A549 (cell line): ENCODE results near the gene ANKS1B. TPM values are rescaled to one million over a fixed set of nuclear protein-coding genes. Genes with fewer than 3 reads are reported as not detected.

Experiments used
- ATAC-seq, 2 experiments: fragments of 200-7000 bp in 1 of 2; fragments of >200 bp in 1 of 2; cut with Nextera tagmentation in 1 of 2; cut with Tn5 transposase in 1 of 2; 3 replicates each; pipeline versions ENCODE4 v1.8.0 to v1.9.1; 2018 to 2020; ENCODE audit warnings: mild to moderate bottlenecking in 1 of 2, moderate library complexity in 1 of 2
- CTCF ChIA-PET: fragments of 300-600 bp; sonication (Branson Sonifier 250); formaldehyde crosslinking; extraction: SDS; loops from one replicate; lab custom pipeline; 2021; ENCODE audit warnings: antibody characterized with exemption, inconsistent platforms; lab: Yijun Ruan, JAX
- POLR2A ChIA-PET: fragments of 350-600 bp; formaldehyde crosslinking; extraction: SDS; loops from one replicate; lab custom pipeline; 2021; ENCODE audit warnings: antibody characterized with exemption, inconsistent platforms; lab: Yijun Ruan, JAX
- DNase-seq, 2 experiments: peaks; one replicate each; pipeline versions ENCODE4 v3.0.0 to v3.0.0-alpha.2; 2011 to 2016; ENCODE audit warnings: low read depth in 1 of 2, low spot score in 1 of 2
- FAIRE-seq: peaks from 2 replicates; lab custom pipeline; 2011; peaks lifted over from hg19 to GRCh38; lab: Jason Lieb, UNC
- H3K27ac ChIP-seq, 2 experiments: fragments of >200 bp; sonication (Bioruptor Twin); formaldehyde crosslinking; 3 replicates each; pipeline ENCODE4 v1.5.1; 2016 to 2017
- H3K4me1 ChIP-seq: fragments of >200 bp; sonication (Bioruptor Twin); formaldehyde crosslinking; 3 replicates; pipeline ENCODE4 v1.6.1; 2016
- H3K4me2 ChIP-seq: fragments of >200 bp; sonication (Bioruptor Twin); formaldehyde crosslinking; 3 replicates; pipeline ENCODE4 v1.6.1; 2016
- H3K4me3 ChIP-seq: fragments of >200 bp; sonication (Bioruptor Twin); formaldehyde crosslinking; 3 replicates; pipeline ENCODE4 v1.5.1; 2016
- H3K9me3 ChIP-seq: fragments of >200 bp; sonication (Bioruptor Twin); formaldehyde crosslinking; 3 replicates; pipeline ENCODE4 v1.6.1; 2016
- BHLHE40 ChIP-seq: IDR thresholded peaks from 2 replicates; pipeline ENCODE4 v1.6.1; 2012; ENCODE audit warnings: low read depth, low read length, inconsistent platforms
- EP300 ChIP-seq, 2 experiments: fragments of >200 bp; sonication (Bioruptor Twin); formaldehyde crosslinking; IDR thresholded peaks; 2 replicates in 1 of 2; 3 replicates in 1 of 2; pipeline ENCODE4 v1.6.1; 2016 to 2017
- ESRRA ChIP-seq: fragments of 150-350 bp; IDR thresholded peaks from 2 replicates; pipeline ENCODE4 v1.6.1; 2014; ENCODE audit warnings: mild to moderate bottlenecking, low read length, borderline replicate concordance
- FOSB ChIP-seq: fragments of 250-450 bp; sonication (Bioruptor Pico); IDR thresholded peaks from 2 replicates; pipeline ENCODE4 v1.5.0; 2020; ENCODE audit warnings: mild to moderate bottlenecking, moderate library complexity
- FOSL2 ChIP-seq, 2 experiments: fragments of 450-650 bp in 1 of 2; fragments of >200 bp in 1 of 2; sonication (Bioruptor Twin) in 1 of 2; formaldehyde crosslinking; IDR thresholded peaks; 2 replicates each; pipeline versions ENCODE4 v1.5.0 to v1.6.1; 2016 to 2020; ENCODE audit warnings: mild to moderate bottlenecking in 1 of 2, moderate library complexity in 1 of 2
- HDAC2 ChIP-seq: fragments of 200-600 bp; sonication (generic); IDR thresholded peaks from 2 replicates; pipeline ENCODE4 v1.6.1; 2016
- HMGXB4 ChIP-seq: fragments of 250-450 bp; sonication (Bioruptor Pico); IDR thresholded peaks from 2 replicates; pipeline ENCODE4 v1.5.0; 2021; ENCODE audit warnings: mild to moderate bottlenecking, moderate library complexity, borderline replicate concordance
- HOXB13 ChIP-seq: fragments of 250-450 bp; sonication (Bioruptor Pico); IDR thresholded peaks from 2 replicates; pipeline ENCODE4 v1.5.0; 2020; ENCODE audit warnings: low read depth, mild to moderate bottlenecking, moderate library complexity
- JUN ChIP-seq, 2 experiments: fragments of >200 bp; sonication (Bioruptor Twin); formaldehyde crosslinking; IDR thresholded peaks; 2 replicates in 1 of 2; 3 replicates in 1 of 2; pipeline ENCODE4 v1.6.1; 2016 to 2017
- JUNB ChIP-seq: fragments of >200 bp; sonication (Bioruptor Twin); formaldehyde crosslinking; IDR thresholded peaks from 2 replicates; pipeline ENCODE4 v1.6.1; 2016
- MAFK ChIP-seq: fragments of 450-650 bp; IDR thresholded peaks from 2 replicates; pipeline ENCODE4 v1.6.1; 2014; ENCODE audit not compliant: partially characterized antibody
- MAZ ChIP-seq: fragments of 150-350 bp; IDR thresholded peaks from 2 replicates; pipeline ENCODE4 v1.6.1; 2014; ENCODE audit warnings: antibody characterized with exemption, low read depth, low read length, borderline replicate concordance
- MYC ChIP-seq: IDR thresholded peaks from 2 replicates; pipeline ENCODE4 v1.6.1; 2012; ENCODE audit warnings: mild to moderate bottlenecking, inconsistent platforms, low read length, improper control_type of control experiment, borderline replicate concordance
- NFE2L2 ChIP-seq: fragments of 150-350 bp; conservative IDR thresholded peaks from 2 replicates; pipeline ENCODE4 v1.6.1; 2014; ENCODE audit warnings: low read length
- RAD21 ChIP-seq, 2 experiments: fragments of >200 bp in 1 of 2; sonication (Bioruptor Twin) in 1 of 2; formaldehyde crosslinking in 1 of 2; IDR thresholded peaks in 1 of 2; conservative IDR thresholded peaks in 1 of 2; 2 replicates in 1 of 2; 3 replicates in 1 of 2; pipeline ENCODE4 v1.6.1; 2012 to 2018; ENCODE audit warnings: inconsistent platforms in 1 of 2
- RARB ChIP-seq: fragments of 250-450 bp; sonication (Bioruptor Pico); IDR thresholded peaks from 2 replicates; pipeline ENCODE4 v1.8.0; 2021; ENCODE audit warnings: mild to moderate bottlenecking, moderate library complexity
- SMC3 ChIP-seq: fragments of >200 bp; sonication (Bioruptor Twin); formaldehyde crosslinking; IDR thresholded peaks from 3 replicates; pipeline ENCODE4 v1.6.1; 2018; ENCODE audit warnings: inconsistent platforms
- ZFP36 ChIP-seq: fragments of 450-650 bp; IDR thresholded peaks from 2 replicates; pipeline ENCODE4 v1.6.1; 2014; ENCODE audit warnings: borderline replicate concordance; ENCODE audit not compliant: partially characterized antibody
- ZSCAN20 ChIP-seq: fragments of 250-450 bp; sonication (Bioruptor Pico); IDR thresholded peaks from 2 replicates; pipeline ENCODE4 v1.8.0; 2022; ENCODE audit warnings: mild to moderate bottlenecking, moderate library complexity
- WGBS: methylation state at CpG from one replicate; pipeline ENCODE4 v1.1.6; 2017; ENCODE audit errors: missing lambda C conversion rate; 5-methylcytosine and 5-hydroxymethylcytosine counted together
- polyA plus RNA-seq, 4 experiments: library from polyadenylated mRNA; depleted of rRNA in 3 of 4; stranded (reverse); fragments of >200 nt; fragmentation: RNase III in 1 of 4; extraction: RNeasy Plus Mini Kit Qiagen cat#74134 plus additional on column Dnase treatment in 1 of 4; gene quantifications; 2 replicates in 3 of 4; 3 replicates in 1 of 4; pipeline ENCODE4 v1.2.3, GENCODE V29; 2011 to 2017

The ANKS1B gene
- polyA plus RNA-seq, 2 of the 4 experiments (the other 2 are of a cell fraction) = 1.5 to 2.2 TPM

GRCh38 chr12:99833397-99833796 is 151.3 kb downstream of the ANKS1B start:
- H3K4me3 ChIP-seq = no peak overlapping the region
- no peak for ATAC-seq
- no peak overlapping the region for H3K27ac ChIP-seq
- CTCF ChIA-PET = no interaction called here
- DNase-seq = no peak
- H3K4me2 ChIP-seq = no peak overlapping the region
- TF ChIP-seq EP300 (IDR thresholded peaks at IDR 0.05) = no peak
- no peak for TF ChIP-seq MYC
- no peak for TF ChIP-seq ZFP36
- TF ChIP-seq, all 56 proteins: peak for 0
- POLR2A ChIA-PET = no interaction called here
- Histone ChIP-seq H3K9me3 (no peaks in the 10 kb centered on the region), H3K4me1 (no peaks in the 10 kb centered on the region)
- 11% methylated on average over 1 of the region's 1 CpG for WGBS
- FAIRE-seq = no peak

GRCh38 chr12:99824900-99825542 is 159.7 kb downstream of the ANKS1B start:
- no peak for ATAC-seq
- ChIA-PET POLR2A (no interaction called here), CTCF (no interaction called here)
- WGBS = 72% methylated on average over 8 of the region's 8 CpGs
- no peak for DNase-seq
- Histone ChIP-seq H3K4me1 (no peaks in the 10 kb centered on the region), H3K4me3 (no peak overlapping the region), H3K27ac (no peak overlapping the region), H3K4me2 (no peak overlapping the region)
- FAIRE-seq = no peak
- TF ChIP-seq ESRRA (no peak), FOSB (no peak), ZFP36 (no peak), RAD21 (conservative IDR thresholded peaks at IDR 0.05 in 1 of 2, IDR thresholded peaks at IDR 0.05 in 1 of 2) (no peak), HDAC2 (no peak), ZSCAN20 (CRISPR knock-in tag) (no peak)
- TF ChIP-seq, all 56 proteins: peak for 0
- no peaks in the 10 kb centered on the region for H3K9me3 ChIP-seq

GRCh38 chr12:99822273-99822672 is 162.5 kb downstream of the ANKS1B start:
- Histone ChIP-seq H3K9me3 (no peaks in the 10 kb centered on the region), H3K27ac (no peak overlapping the region), H3K4me1 (no peaks in the 10 kb centered on the region), H3K4me2 (no peak overlapping the region), H3K4me3 (no peak overlapping the region)
- no peak for FAIRE-seq
- CTCF ChIA-PET = no interaction called here
- POLR2A ChIA-PET = no interaction called here
- TF ChIP-seq HOXB13 (CRISPR knock-in tag) (no peak), FOSB (no peak), ZFP36 (no peak), BHLHE40 (no peak), RARB (CRISPR knock-in tag) (no peak), JUN (IDR thresholded peaks at IDR 0.05) (no peak), MAFK (no peak), FOSL2 (IDR thresholded peaks at IDR 0.05) (no peak), FOSL2 (CRISPR knock-in tag; IDR thresholded peaks at IDR 0.05) (no peak), SMC3 (no peak), ESRRA (no peak), HMGXB4 (no peak), MAZ (no peak), NFE2L2 (no peak), JUNB (no peak)
- no peak for DNase-seq
- no peak for ATAC-seq
